ENCODE data around the gene DACH1. TPM values are rescaled to one million over a fixed set of nuclear protein-coding genes. Genes with fewer than 3 reads are reported as not detected.

DACH1 gene
- total and polyA plus RNA-seq, 2 of the 13 experiments (the other 11 are each of a cell fraction or from before 2014, with no cell fraction given) = not detected

DNA sequence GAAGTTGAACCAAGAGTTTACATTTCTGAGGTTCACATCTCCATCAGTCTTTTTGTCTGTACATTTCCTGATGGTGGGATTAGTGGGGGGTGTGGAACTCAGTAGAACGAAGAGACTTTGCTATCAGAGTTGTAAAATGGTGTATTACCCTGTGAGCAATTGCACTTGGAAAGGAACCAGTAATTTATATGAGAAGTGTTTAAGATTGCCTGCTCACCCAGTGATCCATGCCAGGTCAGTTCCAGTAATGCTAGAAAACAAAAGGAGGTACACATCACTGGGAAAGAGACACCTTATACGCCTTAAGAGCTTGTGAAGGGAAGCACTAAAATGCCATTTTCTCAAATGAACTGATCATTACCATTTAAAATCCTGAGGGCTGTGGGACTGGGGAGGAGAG is 7.5 kb upstream of the DACH1 start (continued):
- TF ChIP-seq, protein P1, sequence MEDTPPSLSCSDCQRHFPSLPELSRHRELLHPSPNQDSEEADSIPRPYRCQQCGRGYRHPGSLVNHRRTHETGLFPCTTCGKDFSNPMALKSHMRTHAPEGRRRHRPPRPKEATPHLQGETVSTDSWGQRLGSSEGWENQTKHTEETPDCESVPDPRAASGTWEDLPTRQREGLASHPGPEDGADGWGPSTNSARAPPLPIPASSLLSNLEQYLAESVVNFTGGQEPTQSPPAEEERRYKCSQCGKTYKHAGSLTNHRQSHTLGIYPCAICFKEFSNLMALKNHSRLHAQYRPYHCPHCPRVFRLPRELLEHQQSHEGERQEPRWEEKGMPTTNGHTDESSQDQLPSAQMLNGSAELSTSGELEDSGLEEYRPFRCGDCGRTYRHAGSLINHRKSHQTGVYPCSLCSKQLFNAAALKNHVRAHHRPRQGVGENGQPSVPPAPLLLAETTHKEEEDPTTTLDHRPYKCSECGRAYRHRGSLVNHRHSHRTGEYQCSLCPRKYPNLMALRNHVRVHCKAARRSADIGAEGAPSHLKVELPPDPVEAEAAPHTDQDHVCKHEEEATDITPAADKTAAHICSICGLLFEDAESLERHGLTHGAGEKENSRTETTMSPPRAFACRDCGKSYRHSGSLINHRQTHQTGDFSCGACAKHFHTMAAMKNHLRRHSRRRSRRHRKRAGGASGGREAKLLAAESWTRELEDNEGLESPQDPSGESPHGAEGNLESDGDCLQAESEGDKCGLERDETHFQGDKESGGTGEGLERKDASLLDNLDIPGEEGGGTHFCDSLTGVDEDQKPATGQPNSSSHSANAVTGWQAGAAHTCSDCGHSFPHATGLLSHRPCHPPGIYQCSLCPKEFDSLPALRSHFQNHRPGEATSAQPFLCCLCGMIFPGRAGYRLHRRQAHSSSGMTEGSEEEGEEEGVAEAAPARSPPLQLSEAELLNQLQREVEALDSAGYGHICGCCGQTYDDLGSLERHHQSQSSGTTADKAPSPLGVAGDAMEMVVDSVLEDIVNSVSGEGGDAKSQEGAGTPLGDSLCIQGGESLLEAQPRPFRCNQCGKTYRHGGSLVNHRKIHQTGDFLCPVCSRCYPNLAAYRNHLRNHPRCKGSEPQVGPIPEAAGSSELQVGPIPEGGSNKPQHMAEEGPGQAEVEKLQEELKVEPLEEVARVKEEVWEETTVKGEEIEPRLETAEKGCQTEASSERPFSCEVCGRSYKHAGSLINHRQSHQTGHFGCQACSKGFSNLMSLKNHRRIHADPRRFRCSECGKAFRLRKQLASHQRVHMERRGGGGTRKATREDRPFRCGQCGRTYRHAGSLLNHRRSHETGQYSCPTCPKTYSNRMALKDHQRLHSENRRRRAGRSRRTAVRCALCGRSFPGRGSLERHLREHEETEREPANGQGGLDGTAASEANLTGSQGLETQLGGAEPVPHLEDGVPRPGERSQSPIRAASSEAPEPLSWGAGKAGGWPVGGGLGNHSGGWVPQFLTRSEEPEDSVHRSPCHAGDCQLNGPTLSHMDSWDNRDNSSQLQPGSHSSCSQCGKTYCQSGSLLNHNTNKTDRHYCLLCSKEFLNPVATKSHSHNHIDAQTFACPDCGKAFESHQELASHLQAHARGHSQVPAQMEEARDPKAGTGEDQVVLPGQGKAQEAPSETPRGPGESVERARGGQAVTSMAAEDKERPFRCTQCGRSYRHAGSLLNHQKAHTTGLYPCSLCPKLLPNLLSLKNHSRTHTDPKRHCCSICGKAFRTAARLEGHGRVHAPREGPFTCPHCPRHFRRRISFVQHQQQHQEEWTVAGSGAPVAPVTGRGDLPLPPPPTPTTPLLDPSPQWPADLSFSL (CRISPR knock-in tag; IDR thresholded peaks at IDR 0.05) = no peak
- TF ChIP-seq CCAR2 (optimal IDR thresholded peaks at IDR 0.05; ENCODE audit: low read depth, low read length) (no peak), ZNF354B (CRISPR knock-in tag; IDR thresholded peaks at IDR 0.05) (no peak), GATAD1 (CRISPR knock-in tag; IDR thresholded peaks at IDR 0.05) (no peak), STAT6 (CRISPR knock-in tag; IDR thresholded peaks at IDR 0.05; ENCODE audit: borderline replicate concordance) (no peak), KMT2A (CRISPR knock-in tag; IDR thresholded peaks at IDR 0.05) (no peak), CTCF (CRISPR knock-in tag; IDR thresholded peaks at IDR 0.05) (no peak), JARID2 (CRISPR knock-in tag; IDR thresholded peaks at IDR 0.05; ENCODE audit: insufficient replicate concordance) (no peak), SP1 (IDR thresholded peaks at IDR 0.05) (no peak), SP1 (CRISPR knock-in tag; IDR thresholded peaks at IDR 0.05) (no peak)

All from HepG2 (cell line).